Stomach (tissue), 9 donors: ENCODE results near the gene MOCS1. TPM values are rescaled to one million over a fixed set of nuclear protein-coding genes. Genes with fewer than 3 reads are reported as not detected.
A peak's percentile ranks its signal among the peaks of the same experiment; 100 is the strongest.

ENCODE experiments used
- DNase-seq, 2 donors: peaks; one replicate each; pipeline versions ENCODE4 v3.0.0 to v3.0.0-alpha.2; 2013 to 2019
- H3K27ac ChIP-seq, 5 donors: fragments of 200-600 bp in 4 of 5; sonication (generic) in 4 of 5; one replicate each; pipeline ENCODE4 v1.5.1; 2013 to 2019; ENCODE audit warnings: mild to moderate bottlenecking in 1 of 5, moderate library complexity in 1 of 5
- H3K27me3 ChIP-seq, 3 donors: fragments of 200-600 bp; sonication (generic); one replicate each; pipeline ENCODE4 v1.5.1; 2017 to 2019; ENCODE audit warnings: mixed run types in 1 of 3
- H3K36me3 ChIP-seq, 4 donors: fragments of 200-600 bp; sonication (generic); 1 replicate in 3 of 4; 2 replicates in 1 of 4; pipeline ENCODE4 v1.5.1; 2016 to 2019
- H3K4me1 ChIP-seq, 4 donors: fragments of 200-600 bp; sonication (generic); one replicate each; pipeline ENCODE4 v1.5.1; 2016 to 2019
- H3K4me3 ChIP-seq, 4 donors: fragments of 200-600 bp; sonication (generic) in 3 of 4; one replicate each; pipeline ENCODE4 v1.5.1; 2016 to 2019; ENCODE audit warnings: mild to moderate bottlenecking in 1 of 4
- H3K9me3 ChIP-seq, 4 donors: fragments of 200-600 bp; sonication (generic); one replicate each; pipeline ENCODE4 v1.5.1; 2016 to 2019
- CTCF ChIP-seq, 7 experiments: fragments of 450-650 bp in 4 of 7; fragments of 200-600 bp in 3 of 7; sonication (generic) in 3 of 7; IDR thresholded peaks; one replicate each; pipeline ENCODE4 v1.5.1; 2016 to 2019; ENCODE audit warnings: antibody characterized with exemption in 7 of 7, control low read depth in 2 of 7, mild to moderate bottlenecking in 1 of 7
- EP300 ChIP-seq: sonication (generic); formaldehyde crosslinking; IDR thresholded peaks from one replicate; pipeline ENCODE4 v1.6.1; 2017; ENCODE audit warnings: antibody characterized with exemption
- POLR2A ChIP-seq, 4 donors: fragments of 450-650 bp; IDR thresholded peaks; one replicate each; pipeline ENCODE4 v1.6.1; 2016; ENCODE audit warnings: antibody characterized with exemption in 4 of 4, control low read depth in 2 of 4, mild to moderate bottlenecking in 1 of 4, moderate library complexity in 1 of 4
- POLR2AphosphoS5 ChIP-seq, 3 donors: sonication (generic); formaldehyde crosslinking; IDR thresholded peaks; one replicate each; pipeline ENCODE4 v1.6.1; 2016; ENCODE audit warnings: antibody characterized with exemption in 3 of 3
- WGBS, 5 donors: extraction: QIAGEN DNeasy Blood & Tissue Kit in 3 of 5; methylation state at CpG; one replicate each; pipeline versions ENCODE4 v1.1.5 to v1.1.7; 2013 to 2018; 5-methylcytosine and 5-hydroxymethylcytosine counted together
- intact Hi-C: fragments of 100-400 bp; cut with DNase I; formaldehyde crosslinking; loops from one replicate; pipeline ENCODE4 v1.15.1; 2023; ENCODE audit warnings: low total_unique reads
- polyA plus RNA-seq, 3 donors: library from polyadenylated mRNA; stranded (reverse); fragments of 200-250 nt; gene quantifications; one replicate each; pipeline ENCODE4 v1.2.3, GENCODE V29; 2013
- total RNA-seq, 5 donors: library from RNA; depleted of rRNA; stranded (reverse); fragments of >200 nt; gene quantifications; one replicate each; pipeline versions ENCODE4 v1.1.0 to v1.2.3, GENCODE V29; 2014 to 2016
- donor health status: healthy with polysubstance abuse.
- donor health status: Bipolar disorder and iron deficiency.
- donor health status: healthy.

Gene MOCS1
- total and polyA plus RNA-seq, 8 donors, result 4.0 to 15.4 (median 10.0) TPM

DNA sequence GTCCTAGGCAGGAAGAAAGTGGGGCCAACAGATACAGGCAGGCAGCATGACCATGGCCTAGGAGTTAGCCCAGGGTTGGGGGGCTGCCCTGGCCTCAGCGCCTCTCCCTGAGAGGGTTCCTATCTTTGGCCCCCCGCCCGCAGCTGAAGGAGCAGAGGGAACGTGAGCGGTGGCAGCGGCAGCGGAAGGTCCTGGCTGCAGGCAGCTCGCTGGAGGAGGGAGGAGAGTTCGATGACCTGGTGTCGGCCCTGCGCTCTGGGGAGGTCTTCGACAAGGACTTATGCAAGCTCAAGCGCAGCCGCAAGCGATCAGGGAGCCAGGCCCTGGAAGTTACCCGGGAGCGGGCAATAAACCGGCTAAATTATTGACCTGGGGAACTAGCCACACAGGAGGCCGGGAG, 32.6 kb downstream of the MOCS1 start:
- TF ChIP-seq CTCF (IDR thresholded peaks at IDR 0.05), result no peak
- no peak for TF ChIP-seq POLR2A (IDR thresholded peaks at IDR 0.05)
- no peak for TF ChIP-seq EP300
- no peak for TF ChIP-seq POLR2AphosphoS5 (IDR thresholded peaks at IDR 0.05)
- Histone ChIP-seq H3K9me3 (no peaks in the 10 kb centered on the region), H3K4me1 (peaks cover 0 to 16% (median 7%) of the 10 kb centered on the region in 4 donors), H3K27ac (no peak overlapping the region), H3K4me3 (no peak overlapping the region), H3K27me3 (no peaks in the 10 kb centered on the region), H3K36me3 (peaks cover 26 to 100% (median 87%) of the 10 kb centered on the region in 4 donors)
- intact Hi-C loops, result no loop called here
- 88 to 93% (median 90%) methylated on average over 18 to 19 of the region's 19 CpGs for WGBS, 5 donors
- no peak for DNase-seq

- WGBS, 5 donors, result 83 to 90% (median 89%) methylated on average over 9 to 10 of the region's 10 CpGs
- DNase-seq, result no peak
- TF ChIP-seq CTCF (IDR thresholded peaks at IDR 0.05), result no peak
- no peak for TF ChIP-seq EP300
- TF ChIP-seq POLR2A (IDR thresholded peaks at IDR 0.05), result no peak
- TF ChIP-seq POLR2AphosphoS5 (IDR thresholded peaks at IDR 0.05), result no peak
Observed at GRCh38 chr6:39901116-39901655, 33.1 kb downstream of the MOCS1 start.

DNA sequence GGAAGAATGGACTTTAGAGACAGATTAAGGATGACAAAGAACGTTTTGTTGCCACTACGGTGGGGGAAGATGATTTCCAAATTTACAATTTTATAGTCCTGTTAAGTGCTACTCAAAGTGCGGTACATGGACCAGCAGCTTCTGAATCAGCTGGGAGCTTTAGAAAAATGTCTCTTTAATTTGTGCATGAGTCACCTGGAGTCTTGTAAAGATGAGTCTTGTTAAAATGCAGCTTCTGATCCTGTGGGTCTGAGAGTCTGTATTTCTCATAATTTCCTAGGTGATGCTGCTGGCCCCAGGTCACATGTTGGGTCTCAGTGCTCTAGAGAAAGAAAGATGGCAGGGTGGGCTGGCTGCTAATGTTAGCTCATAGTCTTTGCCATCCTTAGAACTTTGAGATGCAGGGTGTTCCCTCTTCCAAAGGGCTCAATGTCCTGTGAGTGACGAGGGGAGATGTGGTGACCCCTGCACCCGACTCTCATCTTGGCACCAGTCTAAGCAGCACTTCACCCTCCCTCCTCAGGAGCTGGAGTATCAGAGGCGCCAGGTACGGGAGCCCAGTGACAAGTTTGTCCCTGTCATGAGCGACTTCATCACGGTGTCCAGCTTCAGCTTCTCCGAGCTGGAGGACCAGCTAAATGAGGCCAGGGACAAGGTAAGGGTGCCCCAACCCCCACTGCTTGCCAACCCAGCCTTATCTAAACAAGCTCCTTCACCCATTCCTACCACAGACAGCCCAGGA, 34.5 kb downstream of the MOCS1 start:
- H3K4me3 ChIP-seq, result no peak overlapping the region
- no peaks in the 10 kb centered on the region for H3K9me3 ChIP-seq
- WGBS, 5 donors, result 68 to 90% (median 82%) methylated on average over 10 of the region's 10 CpGs
- no peak for DNase-seq
- H3K4me1 ChIP-seq, result peaks cover 0 to 3% (median under 1%) of the 10 kb centered on the region in 4 donors
- TF ChIP-seq POLR2A (IDR thresholded peaks at IDR 0.05) (no peak), EP300 (no peak), CTCF (IDR thresholded peaks at IDR 0.05) (no peak), POLR2AphosphoS5 (IDR thresholded peaks at IDR 0.05) (no peak)
- peaks cover 26 to 92% (median 80%) of the 10 kb centered on the region in 4 donors for H3K36me3 ChIP-seq
- H3K27me3 ChIP-seq, result no peaks in the 10 kb centered on the region
- H3K27ac ChIP-seq, result no peak overlapping the region
- intact Hi-C loops, result loop anchor here (10.0 kb wide), 1 partner anchor 555 kb away; no protein-coding TSS in a partner anchor

More at GRCh38 chr6:39901116-39901655, 33.1 kb downstream of the MOCS1 start:
- intact Hi-C loops, result no loop called here
- no peaks in the 10 kb centered on the region for H3K27me3 ChIP-seq
- peaks cover 0 to 16% (median 7%) of the 10 kb centered on the region in 4 donors for H3K4me1 ChIP-seq
- H3K4me3 ChIP-seq, result no peak overlapping the region
- peak overlapping the region in 1 of 5 donors; percentile 2 for H3K27ac ChIP-seq
- H3K36me3 ChIP-seq, result peaks cover 26 to 100% (median 87%) of the 10 kb centered on the region in 4 donors
- H3K9me3 ChIP-seq, result no peaks in the 10 kb centered on the region

GRCh38 chr6:39898625-39899024, 35.6 kb downstream of the MOCS1 start:
- intact Hi-C loops, result loop anchor here (10.0 kb wide), 1 partner anchor 554 kb away; no protein-coding TSS in a partner anchor
- H3K36me3 ChIP-seq, result peaks cover 26 to 84% (median 74%) of the 10 kb centered on the region in 4 donors

More at GRCh38 chr6:39898625-39899024, 35.6 kb downstream of the MOCS1 start:
- Histone ChIP-seq H3K9me3 (no peaks in the 10 kb centered on the region), H3K27me3 (no peaks in the 10 kb centered on the region), H3K27ac (no peak overlapping the region), H3K4me1 (no peaks in the 10 kb centered on the region), H3K4me3 (no peak overlapping the region)
- no peak for TF ChIP-seq EP300
- no peak for TF ChIP-seq POLR2A (IDR thresholded peaks at IDR 0.05)
- TF ChIP-seq CTCF (IDR thresholded peaks at IDR 0.05), result no peak
- DNase-seq, result no peak
- WGBS, 5 donors, result 86 to 95% (median 90%) methylated on average over 3 to 4 of the region's 4 CpGs
